K562 (cell line): ENCODE results near the gene RPL35. TPM values are rescaled to one million over a fixed set of nuclear protein-coding genes. Genes with fewer than 3 reads are reported as not detected.
A peak's percentile ranks its signal among the peaks of the same experiment; 100 is the strongest.

Experiments
- ATAC-seq: fragments of 200-7000 bp; cut with Tn5 transposase; 3 replicates; pipeline ENCODE4 v1.9.1; 2020; ENCODE audit warnings: moderate library complexity
- BruUV-seq: library from RNA; stranded (reverse); fragments of 400-500 nt; replicated peaks from 2 replicates; lab custom pipeline; 2021; lab: Mats Ljungman, UMichigan
- CTCF ChIA-PET: fragments of 300-600 bp; formaldehyde crosslinking; extraction: SDS; loops from one replicate; lab custom pipeline; 2021; ENCODE audit warnings: low intra/inter-chr PET ratio; lab: Yijun Ruan, JAX
- POLR2A ChIA-PET: fragments of 300-600, 350-650 bp; sonication (Branson Sonifier 250); formaldehyde crosslinking; extraction: SDS; loops from one replicate; lab custom pipeline; 2021; ENCODE audit warnings: antibody characterized with exemption, inconsistent platforms; lab: Yijun Ruan, JAX
- DNase-seq, 4 experiments: peaks; one replicate each; pipeline versions ENCODE4 v3.0.0 to v3.0.0-alpha.2; 2011 to 2018; ENCODE audit warnings: low spot score in 3 of 4, mixed read lengths in 3 of 4; ENCODE audit errors: extremely low read depth in 1 of 4
- FAIRE-seq: peaks from 2 replicates; lab custom pipeline; 2011; peaks lifted over from hg19 to GRCh38; lab: Jason Lieb, UNC
- H2AFZ ChIP-seq: 2 replicates; pipeline ENCODE4 v1.6.0; 2011; ENCODE audit warnings: low read depth, low read length, control low read depth, inconsistent platforms
- H3K27ac ChIP-seq: fragments of 200-600 bp; 3 replicates; pipeline ENCODE4 v1.8.0; 2011; ENCODE audit warnings: low read depth, mild to moderate bottlenecking, control low read depth, inconsistent platforms, low read length, moderate library complexity, mixed read lengths; ENCODE audit errors: extremely low read depth
- H3K27me3 ChIP-seq, 2 experiments: fragments of 300-600 bp in 1 of 2; 2 replicates in 1 of 2; 3 replicates in 1 of 2; pipeline versions ENCODE4 v1.6.0 to v1.8.0; 2011; ENCODE audit warnings: inconsistent platforms in 2 of 2, low read length in 2 of 2, mild to moderate bottlenecking in 1 of 2, mixed read lengths in 1 of 2, moderate library complexity in 1 of 2; ENCODE audit not compliant: control insufficient read depth in 2 of 2, insufficient read depth in 2 of 2
- H3K36me3 ChIP-seq: fragments of 300-600 bp; 3 replicates; pipeline ENCODE4 v1.8.0; 2011; ENCODE audit warnings: mild to moderate bottlenecking, low read length, inconsistent platforms; ENCODE audit not compliant: control insufficient read depth, insufficient read depth
- H3K4me1 ChIP-seq, 2 experiments: fragments of 200-600 bp in 1 of 2; replicated peaks in 1 of 2; 2 replicates in 1 of 2; 3 replicates in 1 of 2; pipeline versions ENCODE4 v1.5.1 to v1.8.0; 2011; ENCODE audit warnings: inconsistent platforms in 2 of 2, low read length in 2 of 2, mild to moderate bottlenecking in 1 of 2, mixed read lengths in 1 of 2, moderate library complexity in 1 of 2; ENCODE audit not compliant: control insufficient read depth in 2 of 2, insufficient read depth in 2 of 2
- H3K4me2 ChIP-seq: 2 replicates; pipeline ENCODE4 v1.6.1; 2011; ENCODE audit warnings: low read length, control low read depth, inconsistent platforms, mixed read lengths; ENCODE audit not compliant: insufficient read depth
- H3K4me3 ChIP-seq: fragments of 200-600 bp; sonication (generic), shearing (Covaris generic); 2 replicates; pipeline ENCODE4 v1.5.1; 2016; ENCODE audit warnings: control low read depth, inconsistent platforms
- H3K79me2 ChIP-seq: fragments of 200-600 bp; 3 replicates; pipeline ENCODE4 v1.8.0; 2011; ENCODE audit warnings: low read length, inconsistent platforms; ENCODE audit not compliant: control insufficient read depth, insufficient read depth
- H3K9ac ChIP-seq, 2 experiments: 2 replicates each; pipeline versions ENCODE4 v1.6.0 to v1.6.1; 2011; ENCODE audit warnings: low read depth in 2 of 2, low read length in 2 of 2, control low read depth in 1 of 2, inconsistent platforms in 1 of 2, mild to moderate bottlenecking in 1 of 2, mixed read lengths in 1 of 2; ENCODE audit not compliant: insufficient read depth in 1 of 2
- H3K9me1 ChIP-seq: one replicate; pipeline ENCODE4 v1.6.0; 2011; ENCODE audit warnings: inconsistent platforms, mild to moderate bottlenecking, low read length, moderate library complexity; ENCODE audit not compliant: control insufficient read depth, insufficient read depth
- H3K9me3 ChIP-seq: replicated peaks from 2 replicates; pipeline ENCODE4 v1.5.1; 2011; ENCODE audit warnings: low read depth, low read length, inconsistent platforms; ENCODE audit not compliant: control insufficient read depth, insufficient read depth
- H4K20me1 ChIP-seq: replicated peaks from 2 replicates; pipeline ENCODE4 v1.6.1; 2011; ENCODE audit warnings: low read length, inconsistent platforms, mixed read lengths; ENCODE audit not compliant: control insufficient read depth, insufficient read depth
- DNMT1 ChIP-seq: fragments of 450-650 bp; IDR thresholded peaks from 2 replicates; pipeline ENCODE4 v1.6.1; 2016; ENCODE audit warnings: antibody characterized with exemption, mild to moderate bottlenecking
- ETV1 ChIP-seq: fragments of 450-650 bp; conservative IDR thresholded peaks from 2 replicates; pipeline ENCODE4 v1.6.1; 2016; ENCODE audit warnings: missing genetic modification characterization, control low read depth, low read depth, missing compliant biosample characterization
- KAT7 ChIP-seq: sonication (generic); formaldehyde crosslinking; IDR thresholded peaks from 2 replicates; pipeline ENCODE4 v1.8.0; 2022; ENCODE audit warnings: missing genetic modification reagents, mild to moderate bottlenecking, borderline replicate concordance
- RBFOX2 ChIP-seq: fragments of 200-400 bp; formaldehyde crosslinking; IDR thresholded peaks from 2 replicates; pipeline ENCODE4 v1.6.1; 2017; ENCODE audit warnings: low read depth, mild to moderate bottlenecking, low read length, moderate library complexity
- TCFL5 ChIP-seq: fragments of 250-450 bp; sonication (Bioruptor Pico); conservative IDR thresholded peaks from 2 replicates; pipeline ENCODE4 v1.6.1; 2021; ENCODE audit warnings: mild to moderate bottlenecking, moderate library complexity, matching md5 sums
- ZFP36 ChIP-seq: fragments of 150-350 bp; IDR thresholded peaks from 2 replicates; pipeline ENCODE4 v1.6.1; 2018; ENCODE audit warnings: low read length, low read depth; ENCODE audit not compliant: partially characterized antibody
- ZFX ChIP-seq: sonication (generic); formaldehyde crosslinking; IDR thresholded peaks from 2 replicates; pipeline ENCODE4 v1.8.0; 2022; ENCODE audit warnings: mild to moderate bottlenecking, missing genetic modification reagents, moderate library complexity
- ZNF57 ChIP-seq: fragments of 450-650 bp; formaldehyde crosslinking; IDR thresholded peaks from 2 replicates; pipeline ENCODE4 v1.4.0; 2020; ENCODE audit warnings: mild to moderate bottlenecking, moderate library complexity
- ZNF609 ChIP-seq: sonication (generic); formaldehyde crosslinking; IDR thresholded peaks from 2 replicates; pipeline ENCODE4 v1.8.1; 2023; ENCODE audit warnings: missing genetic modification reagents, mild to moderate bottlenecking, borderline replicate concordance
- WGBS: fragments of 100-300 bp; shearing (Covaris generic); methylation state at CpG from one replicate; pipeline ENCODE4 v1.1.6; 2016; ENCODE audit warnings: low coverage, mixed read lengths; ENCODE audit not compliant: insufficient coverage; ENCODE audit errors: missing lambda C conversion rate; 5-methylcytosine and 5-hydroxymethylcytosine counted together
- in situ Hi-C: fragments of 300-500 bp; cut with MboI; formaldehyde crosslinking; loops from 4 replicates; pipeline ENCODE4 v1.15.0; 2018; ENCODE audit warnings: inconsistent platforms, mixed read lengths
- intact Hi-C: fragments of 100-400 bp; cut with micrococcal nuclease; formaldehyde crosslinking; loops from 2 replicates; pipeline ENCODE4 v1.14.2; 2022
- polyA plus RNA-seq, 8 experiments: library from polyadenylated mRNA; depleted of rRNA in 4 of 8; stranded (reverse) in 5 of 8; unstranded in 3 of 8; fragments of >200 nt; fragmentation: Nextera tagmentation in 2 of 8; fragmentation: Illumina TruSeq in 1 of 8; extraction: Ambion mirVana in 2 of 8; extraction: Trizol in 1 of 8; gene quantifications; 2 replicates each; pipeline versions ENCODE4 v1.2.1 to v1.2.3, GENCODE V29; 2011 to 2014; ENCODE audit warnings: inconsistent platforms in 1 of 8, missing spikeins in 1 of 8
- total RNA-seq, 7 experiments: library from RNA; depleted of rRNA in 6 of 7; stranded (reverse); fragments of >200 nt in 6 of 7; fragmentation: Illumina TruSeq in 2 of 7; extraction: Trizol in 2 of 7; gene quantifications; 2 replicates each; pipeline versions ENCODE4 v1.2.1 to v1.2.3, GENCODE V29; 2011 to 2021; ENCODE audit warnings: low replicate concordance in 1 of 7
- TF ChIP-seq, protein P1 (sequence below): fragments of 250-450 bp; sonication (Bioruptor Pico); IDR thresholded peaks from 2 replicates; pipeline ENCODE4 v1.5.0; 2020; ENCODE audit warnings: mild to moderate bottlenecking

Gene RPL35
- total and polyA plus RNA-seq, 9 of the 15 experiments (the other 6 are each of a cell fraction or from before 2014, with no cell fraction given) = 1,755 to 5,101 (median 3,405) TPM

GRCh38 chr9:124844291-124844690, 17.5 kb downstream of the RPL35 start:
- POLR2A ChIA-PET = interaction anchor here (0.6 to 1.0 kb wide), 2 partner anchors 9 to 16 kb away, joined by 3 read pairs; partner anchors contain the start of gene WDR38
- FAIRE-seq (no peak), DNase-seq (peak in 1 of 4 experiments; percentile 9)
- H3K9me3 ChIP-seq = no peaks in the 10 kb centered on the region
- WGBS = 37% methylated on average over 4 of the region's 4 CpGs
- no peaks in the 10 kb centered on the region for H3K27me3 ChIP-seq
- intact Hi-C loops = no loop called here
- H3K9me1 ChIP-seq = no peaks in the 10 kb centered on the region
- no peak overlapping the region for H3K4me3 ChIP-seq
- H3K79me2 ChIP-seq = no peaks in the 10 kb centered on the region
- in situ Hi-C loops = loop anchor here (5.0 to 10.0 kb wide), 2 partner anchors 49 to 222 kb away; no protein-coding TSS in a partner anchor
- BruUV-seq = no TSS peak
- no peak overlapping the region for H3K4me2 ChIP-seq
- H3K36me3 ChIP-seq = no peaks in the 10 kb centered on the region
- no peaks in the 10 kb centered on the region for H4K20me1 ChIP-seq
- no peak overlapping the region for H3K27ac ChIP-seq
- CTCF ChIA-PET = no interaction called here
- peak overlapping the region; percentile 28; the same call in 1 of the 2 replicates for H2AFZ ChIP-seq
- H3K4me1 ChIP-seq = peaks cover 0 to 20% of the 10 kb centered on the region in 2 experiments; a peak in 2 of 5 replicates
- TF ChIP-seq, protein P1, sequence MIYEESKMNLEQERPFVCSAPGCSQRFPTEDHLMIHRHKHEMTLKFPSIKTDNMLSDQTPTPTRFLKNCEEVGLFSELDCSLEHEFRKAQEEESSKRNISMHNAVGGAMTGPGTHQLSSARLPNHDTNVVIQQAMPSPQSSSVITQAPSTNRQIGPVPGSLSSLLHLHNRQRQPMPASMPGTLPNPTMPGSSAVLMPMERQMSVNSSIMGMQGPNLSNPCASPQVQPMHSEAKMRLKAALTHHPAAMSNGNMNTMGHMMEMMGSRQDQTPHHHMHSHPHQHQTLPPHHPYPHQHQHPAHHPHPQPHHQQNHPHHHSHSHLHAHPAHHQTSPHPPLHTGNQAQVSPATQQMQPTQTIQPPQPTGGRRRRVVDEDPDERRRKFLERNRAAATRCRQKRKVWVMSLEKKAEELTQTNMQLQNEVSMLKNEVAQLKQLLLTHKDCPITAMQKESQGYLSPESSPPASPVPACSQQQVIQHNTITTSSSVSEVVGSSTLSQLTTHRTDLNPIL (CRISPR knock-in tag) = no peak
- no peak for TF ChIP-seq ZFX
- TF ChIP-seq KAT7 (CRISPR knock-in tag) = no peak
- TF ChIP-seq RBFOX2 = no peak
- no peak for TF ChIP-seq DNMT1
- TF ChIP-seq ETV1 (tag) = no peak
- TF ChIP-seq ZNF609 (CRISPR knock-in tag) = no peak
- no peak for TF ChIP-seq ZFP36
- TF ChIP-seq TCFL5 (CRISPR knock-in tag) = no peak
- TF ChIP-seq ZNF57 (CRISPR knock-in tag) = no peak
- TF ChIP-seq, all 486 proteins: peak for 0
- H3K9ac ChIP-seq = no peak overlapping the region
- ATAC-seq = no peak
